B cell (primary cell): ENCODE results near the gene PRSS8. TPM values are rescaled to one million over a fixed set of nuclear protein-coding genes. Genes with fewer than 3 reads are reported as not detected.
A peak's percentile ranks its signal among the peaks of the same experiment; 100 is the strongest.

Source experiments
- ATAC-seq: fragments of 200-7000 bp; cut with Tn5 transposase; one replicate; pipeline ENCODE4 v1.10.0; 2021; ENCODE audit warnings: low read depth, mild to moderate bottlenecking, moderate number of reproducible peaks, moderate library complexity
- CTCF ChIA-PET: fragments of 350-600 bp; sonication (Branson Sonifier 250); formaldehyde crosslinking; loops from one replicate; lab custom pipeline; 2021; ENCODE audit warnings: antibody characterized with exemption, inconsistent platforms; lab: Charles Lee
- POLR2A ChIA-PET: fragments of 350-600 bp; sonication (Branson Sonifier 250); formaldehyde crosslinking; loops from one replicate; lab custom pipeline; 2021; ENCODE audit warnings: antibody characterized with exemption; lab: Charles Lee
- DNase-seq: peaks from one replicate; pipeline ENCODE4 v3.0.0; 2013
- H2AFZ ChIP-seq: 2 replicates; pipeline ENCODE4 v1.6.1; 2012; ENCODE audit warnings: mild to moderate bottlenecking, low read depth, low read length; ENCODE audit not compliant: insufficient read depth, poor library complexity, severe bottlenecking
- H3K27ac ChIP-seq, 2 donors: 1 replicate in 1 of 2; 2 replicates in 1 of 2; pipeline ENCODE4 v1.5.1; 2012 to 2013; ENCODE audit warnings: low read length in 2 of 2, mild to moderate bottlenecking in 2 of 2, moderate library complexity in 1 of 2
- H3K27me3 ChIP-seq, 4 experiments: fragments of 200-600 bp in 1 of 4; sonication (generic) in 1 of 4; replicated peaks in 1 of 4; 1 replicate in 2 of 4; 2 replicates in 2 of 4; pipeline versions ENCODE4 v1.6.1 to v1.7.0; 2013 to 2016; ENCODE audit warnings: low read length in 3 of 4, mild to moderate bottlenecking in 2 of 4, mixed read lengths in 1 of 4, moderate library complexity in 1 of 4; ENCODE audit not compliant: insufficient read depth in 4 of 4, control insufficient read depth in 3 of 4; ENCODE audit errors: control extremely low read depth in 1 of 4
- H3K36me3 ChIP-seq, 2 experiments: replicated peaks in 1 of 2; 1 replicate in 1 of 2; 2 replicates in 1 of 2; pipeline versions ENCODE4 v1.6.1 to v1.7.1; 2013; ENCODE audit warnings: low read length in 1 of 2; ENCODE audit not compliant: insufficient read depth in 2 of 2, control insufficient read depth in 1 of 2; ENCODE audit errors: control extremely low read depth in 1 of 2, extremely low read depth in 1 of 2
- H3K4me1 ChIP-seq, 2 donors: fragments of 200-600 bp in 1 of 2; sonication (generic) in 1 of 2; 1 replicate in 1 of 2; 2 replicates in 1 of 2; pipeline versions ENCODE4 v1.5.1 to v1.6.1; 2013 to 2017; ENCODE audit warnings: low read length in 2 of 2; ENCODE audit not compliant: control insufficient read depth in 2 of 2, insufficient read depth in 2 of 2
- H3K4me2 ChIP-seq: replicated peaks from 2 replicates; pipeline ENCODE3; 2012; ENCODE audit warnings: mild to moderate bottlenecking, low read depth, low read length; ENCODE audit not compliant: poor library complexity, severe bottlenecking
- H3K4me3 ChIP-seq, 5 experiments: fragments of 200-600 bp in 1 of 5; sonication (generic) in 1 of 5; 1 replicate in 3 of 5; 2 replicates in 2 of 5; pipeline versions ENCODE4 v1.5.1 to v1.7.0; 2011 to 2016; ENCODE audit warnings: low read length in 4 of 5, mild to moderate bottlenecking in 4 of 5, low read depth in 2 of 5, control low read depth in 1 of 5, moderate library complexity in 1 of 5; ENCODE audit not compliant: insufficient read depth in 1 of 5; ENCODE audit errors: control extremely low read depth in 1 of 5, extremely low read depth in 1 of 5
- H3K79me2 ChIP-seq: fragments of 200-600 bp; sonication (generic); one replicate; pipeline ENCODE4 v1.6.0; 2016; ENCODE audit warnings: low read length; ENCODE audit not compliant: control insufficient read depth, insufficient read depth
- H3K9ac ChIP-seq: fragments of 200-600 bp; sonication (generic); 2 replicates; pipeline ENCODE4 v1.6.1; 2017; ENCODE audit warnings: mild to moderate bottlenecking, low read length, moderate library complexity
- H3K9me3 ChIP-seq, 3 donors: one replicate each; pipeline versions ENCODE4 v1.6.1 to v1.7.1; 2013; ENCODE audit warnings: low read length in 2 of 3; ENCODE audit not compliant: control insufficient read depth in 2 of 3, insufficient read depth in 1 of 3; ENCODE audit errors: control extremely low read depth in 1 of 3
- H4K20me1 ChIP-seq: 2 replicates; pipeline ENCODE4 v1.6.0; 2012; ENCODE audit warnings: mild to moderate bottlenecking, low read length; ENCODE audit not compliant: insufficient read depth, control insufficient read depth, poor library complexity, severe bottlenecking
- H3K27ac Mint-ChIP-seq: one replicate; pipeline ENCODE4 v1.8.0; 2021; ENCODE audit warnings: mixed read lengths
- H3K27me3 Mint-ChIP-seq: one replicate; pipeline ENCODE4 v1.8.0; 2021; ENCODE audit warnings: mixed read lengths
- H3K4me1 Mint-ChIP-seq: one replicate; pipeline ENCODE4 v1.8.0; 2021; ENCODE audit warnings: mixed read lengths
- H3K4me3 Mint-ChIP-seq: one replicate; pipeline ENCODE4 v1.8.0; 2021; ENCODE audit warnings: mixed read lengths
- H3K9me3 Mint-ChIP-seq: one replicate; pipeline ENCODE4 v1.8.0; 2022; ENCODE audit warnings: mixed read lengths; ENCODE audit not compliant: insufficient read depth
- EZH2 ChIP-seq: IDR thresholded peaks from 2 replicates; pipeline ENCODE4 v1.6.1; 2012; ENCODE audit warnings: borderline replicate concordance, low read depth, mild to moderate bottlenecking, moderate library complexity, low read length; ENCODE audit not compliant: insufficient read depth, poor library complexity, severe bottlenecking
- WGBS: methylation state at CpG from one replicate; pipeline ENCODE4 v1.1.5; 2013; ENCODE audit warnings: missing lambda C conversion rate; ENCODE audit not compliant: insufficient coverage; 5-methylcytosine and 5-hydroxymethylcytosine counted together
- intact Hi-C: fragments of 100-400 bp; cut with micrococcal nuclease; formaldehyde crosslinking; loops from one replicate; pipeline ENCODE4 v1.10.0; 2022
- polyA plus RNA-seq: library from polyadenylated mRNA; depleted of rRNA; stranded (reverse); fragments of >200 nt; gene quantifications from 2 replicates; pipeline ENCODE4 v1.2.3, GENCODE V29; 2012
- total RNA-seq, 2 donors: library from RNA; stranded (reverse); fragments of 120-200 nt in 1 of 2; gene quantifications; 1 replicate in 1 of 2; 2 replicates in 1 of 2; pipeline versions ENCODE4 v1.2.3 to v1.2.4, GENCODE V29; 2013 to 2022
- TF ChIP-seq, protein P1 (sequence below): fragments of 200-600 bp; IDR thresholded peaks from one replicate; pipeline ENCODE4 v1.8.0; 2022; ENCODE audit warnings: antibody characterized with exemption, mild to moderate bottlenecking

Gene PRSS8
- total and polyA plus RNA-seq, 2 donors (not counting 1 experiment from before 2014, with no cell fraction given), result not detected

DNA sequence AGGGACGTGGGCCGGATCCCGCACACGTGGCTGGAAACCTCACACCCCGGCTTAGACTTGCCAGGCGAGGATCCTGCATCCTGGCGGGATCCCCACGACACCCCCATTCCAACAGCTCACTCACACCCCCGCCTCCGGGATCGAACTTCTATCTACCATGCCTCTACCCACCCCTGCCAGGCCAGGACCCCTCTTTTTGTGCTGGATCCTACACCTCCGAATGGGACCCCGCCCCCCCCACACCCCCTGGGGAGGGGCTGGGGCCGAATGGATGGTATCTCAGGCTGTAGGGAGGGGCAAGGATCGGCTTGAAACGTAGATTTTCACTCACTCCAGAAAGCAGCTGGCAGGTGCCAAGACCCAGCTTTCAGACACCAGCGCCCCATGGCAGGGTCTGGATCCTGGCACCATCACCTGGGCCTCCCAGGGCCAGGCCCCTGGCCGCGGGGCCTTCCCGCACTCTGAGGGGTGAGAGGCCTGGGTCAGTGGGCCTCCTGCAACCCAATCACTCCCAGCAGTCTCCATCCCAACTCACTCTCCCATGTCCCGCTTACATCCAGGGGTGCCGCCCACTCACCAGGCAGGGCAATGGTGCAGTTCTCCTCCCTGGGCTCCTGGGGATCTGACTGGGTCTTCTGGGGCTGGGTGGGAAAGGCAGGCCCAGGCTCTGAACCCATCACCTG, 7.6 kb upstream of the PRSS8 start:
- no peak for DNase-seq
- Histone ChIP-seq H3K27ac (peak overlapping the region in 1 of 2 donors; percentile 54), H3K4me2 (peak overlapping the region; percentile 96), H4K20me1 (no peaks in the 10 kb centered on the region), H3K4me3 (peak overlapping the region in 4 of 5 experiments; percentile 21 to 71 (median 50)), H3K36me3 (no peaks in the 10 kb centered on the region), H3K9me3 (no peaks in the 10 kb centered on the region), H3K4me1 (peaks cover 6 to 13% of the 10 kb centered on the region in 2 donors), H3K27me3 (peaks cover 0 to 3% (median 0%) of the 10 kb centered on the region in 4 experiments), H2AFZ (peak overlapping the region; percentile 87), H3K79me2 (no peaks in the 10 kb centered on the region), H3K9ac (peak overlapping the region; percentile 68)
- H3K4me1 Mint-ChIP-seq, result peaks cover 9% of the 10 kb centered on the region
- intact Hi-C loops, result loop anchor here (2.0 kb wide), 2 partner anchors 34 to 60 kb away; partner anchors contain the start of genes BCKDK and PYCARD
- WGBS, result 63% methylated on average over 10 of the region's 22 CpGs
- no peak for ATAC-seq
- CTCF ChIA-PET, result interaction anchor here (0.6 to 5.9 kb wide), 33 partner anchors 12 to 724 kb away, joined by 3 to 56 read pairs (median 4); partner anchors contain the start of genes BCKDK, FUS, HSD3B7 and KAT8
- TF ChIP-seq, protein P1, sequence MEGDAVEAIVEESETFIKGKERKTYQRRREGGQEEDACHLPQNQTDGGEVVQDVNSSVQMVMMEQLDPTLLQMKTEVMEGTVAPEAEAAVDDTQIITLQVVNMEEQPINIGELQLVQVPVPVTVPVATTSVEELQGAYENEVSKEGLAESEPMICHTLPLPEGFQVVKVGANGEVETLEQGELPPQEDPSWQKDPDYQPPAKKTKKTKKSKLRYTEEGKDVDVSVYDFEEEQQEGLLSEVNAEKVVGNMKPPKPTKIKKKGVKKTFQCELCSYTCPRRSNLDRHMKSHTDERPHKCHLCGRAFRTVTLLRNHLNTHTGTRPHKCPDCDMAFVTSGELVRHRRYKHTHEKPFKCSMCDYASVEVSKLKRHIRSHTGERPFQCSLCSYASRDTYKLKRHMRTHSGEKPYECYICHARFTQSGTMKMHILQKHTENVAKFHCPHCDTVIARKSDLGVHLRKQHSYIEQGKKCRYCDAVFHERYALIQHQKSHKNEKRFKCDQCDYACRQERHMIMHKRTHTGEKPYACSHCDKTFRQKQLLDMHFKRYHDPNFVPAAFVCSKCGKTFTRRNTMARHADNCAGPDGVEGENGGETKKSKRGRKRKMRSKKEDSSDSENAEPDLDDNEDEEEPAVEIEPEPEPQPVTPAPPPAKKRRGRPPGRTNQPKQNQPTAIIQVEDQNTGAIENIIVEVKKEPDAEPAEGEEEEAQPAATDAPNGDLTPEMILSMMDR, result no peak
- no peak for TF ChIP-seq EZH2
- H3K9me3 Mint-ChIP-seq, result no peaks in the 10 kb centered on the region
- H3K27me3 Mint-ChIP-seq, result peaks cover 13% of the 10 kb centered on the region
- peak overlapping the region; percentile 77 for H3K4me3 Mint-ChIP-seq
- POLR2A ChIA-PET, result interaction anchor here (1.2 to 2.7 kb wide), 7 partner anchors 25 to 316 kb away, joined by 6 to 44 read pairs (median 10); partner anchors contain the start of genes ARMC5, FUS, HSD3B7 and KAT8
- H3K27ac Mint-ChIP-seq, result peak overlapping the region; percentile 50
